ES-I3 (cell line): ENCODE data around the gene DMAP1.

Source experiments
- H3K36me3 ChIP-seq: 2 replicates; pipeline ENCODE4 v1.6.1; 2013; ENCODE audit warnings: mild to moderate bottlenecking, low read length, control low read depth, moderate library complexity; ENCODE audit not compliant: insufficient read depth
- H3K4me1 ChIP-seq: 2 replicates; pipeline ENCODE4 v1.6.1; 2013; ENCODE audit warnings: mild to moderate bottlenecking, control low read depth, low read length; ENCODE audit not compliant: insufficient read depth
- H3K9ac ChIP-seq: 2 replicates; pipeline ENCODE4 v1.6.1; 2013; ENCODE audit warnings: low read depth, mild to moderate bottlenecking, low read length, moderate library complexity
- H3K9me3 ChIP-seq: 2 replicates; pipeline ENCODE4 v1.6.1; 2013; ENCODE audit warnings: mild to moderate bottlenecking, low read length, moderate library complexity; ENCODE audit not compliant: control insufficient read depth, insufficient read depth

DMAP1 gene

DNA sequence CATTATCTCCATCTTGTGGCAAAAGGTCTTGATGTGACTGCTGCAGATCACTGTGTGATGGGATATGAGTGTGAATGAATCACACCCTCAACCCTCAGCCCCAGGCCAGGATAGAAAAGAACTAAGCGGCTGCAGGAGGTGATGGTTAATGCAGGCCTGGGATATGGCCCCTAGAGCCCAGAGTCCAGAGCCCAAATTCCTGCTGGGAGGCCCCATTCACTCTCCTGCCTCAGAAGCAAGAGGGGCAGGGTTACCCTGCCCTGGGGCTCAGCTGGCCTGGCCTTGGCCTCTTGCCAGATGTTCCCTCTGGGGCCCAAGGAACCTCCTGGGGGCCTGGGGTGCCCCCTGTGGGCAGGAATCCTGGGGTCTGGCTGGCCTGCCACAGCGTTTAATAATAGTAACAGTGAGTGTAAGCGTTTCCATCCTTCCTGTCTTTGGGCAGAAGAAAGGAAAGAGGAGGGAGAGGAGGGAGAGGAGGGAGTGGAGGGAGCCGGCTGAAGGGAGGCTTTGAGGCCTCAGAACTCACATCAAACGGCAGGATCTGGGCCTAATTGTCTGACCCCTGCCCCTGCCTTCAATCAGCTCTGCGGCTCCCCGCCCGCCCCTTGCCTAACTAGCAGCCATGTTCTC lies 26.2 kb downstream of the DMAP1 start:
- H3K9me3 ChIP-seq = no peaks in the 10 kb centered on the region
- H3K9ac ChIP-seq = no peak overlapping the region
- H3K36me3 ChIP-seq = no peaks in the 10 kb centered on the region
- H3K4me1 ChIP-seq = peaks cover 19% of the 10 kb centered on the region

DNA sequence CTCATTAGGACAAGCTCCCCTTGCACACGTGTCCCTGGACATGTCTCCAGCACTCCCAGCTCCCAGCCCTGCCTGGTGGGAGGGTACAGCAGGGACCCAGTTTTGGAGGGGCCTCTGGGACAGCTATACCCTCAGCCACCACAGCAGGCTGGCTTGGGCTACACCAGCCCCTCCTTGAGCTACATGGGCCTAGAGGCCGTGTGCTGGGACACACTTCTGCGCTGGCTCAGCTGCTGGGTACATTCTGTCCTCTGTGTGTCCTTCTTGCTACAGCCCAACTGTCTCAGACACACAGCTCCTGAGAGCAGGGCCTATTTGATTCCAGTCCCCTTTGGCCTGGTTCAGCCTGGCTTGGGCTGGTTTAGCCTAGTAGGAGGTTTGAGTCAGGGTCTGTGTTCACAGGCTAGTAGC lies 26.7 kb downstream of the DMAP1 start:
- H3K9me3 ChIP-seq = no peaks in the 10 kb centered on the region
- H3K36me3 ChIP-seq = no peaks in the 10 kb centered on the region
- peaks cover 19% of the 10 kb centered on the region for H3K4me1 ChIP-seq
- no peak overlapping the region for H3K9ac ChIP-seq

DNA sequence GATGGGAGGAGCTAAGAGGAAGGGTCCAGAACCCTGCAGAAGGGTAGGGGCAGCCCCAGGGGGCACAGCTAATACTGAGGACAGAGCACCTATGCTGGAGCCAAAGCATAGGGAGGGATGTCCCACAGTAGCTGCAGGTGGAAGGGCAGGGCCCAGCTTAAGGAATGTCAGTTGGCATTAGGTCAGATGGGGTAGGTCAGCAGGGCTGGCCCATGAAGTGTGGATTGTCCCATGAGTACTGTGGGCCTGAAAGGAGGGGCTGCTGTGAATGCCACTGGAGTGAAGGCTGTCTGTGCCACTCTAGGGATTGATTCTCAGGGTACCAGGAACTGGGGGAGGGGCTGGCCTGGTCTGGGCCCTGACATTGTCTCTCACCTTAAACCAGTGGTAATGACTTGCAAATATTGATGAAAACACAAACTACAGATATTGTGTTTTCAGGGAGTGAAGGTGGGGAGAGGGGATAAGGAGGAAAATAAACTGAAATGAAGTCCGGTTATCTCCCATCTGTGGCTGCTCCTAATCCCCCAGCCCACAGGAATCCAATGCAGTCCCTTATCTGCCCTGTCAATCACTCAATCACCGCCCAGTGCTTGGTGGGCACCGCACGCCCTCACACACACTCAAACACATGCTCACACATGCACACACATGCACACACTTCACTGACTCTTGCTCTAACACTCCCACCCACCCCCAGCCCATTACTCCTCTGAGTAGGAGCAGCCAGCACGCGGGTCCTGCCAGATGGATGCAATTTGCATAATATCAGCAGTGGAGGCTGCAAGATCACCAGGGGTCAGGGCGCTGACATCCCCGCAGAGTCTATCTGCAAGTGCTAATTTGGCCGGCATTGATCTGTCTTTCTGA lies 27.8 kb downstream of the DMAP1 start:
- H3K9ac ChIP-seq = no peak overlapping the region
- H3K36me3 ChIP-seq = no peaks in the 10 kb centered on the region
- peaks cover 19% of the 10 kb centered on the region for H3K4me1 ChIP-seq
- H3K9me3 ChIP-seq = no peaks in the 10 kb centered on the region

DNA sequence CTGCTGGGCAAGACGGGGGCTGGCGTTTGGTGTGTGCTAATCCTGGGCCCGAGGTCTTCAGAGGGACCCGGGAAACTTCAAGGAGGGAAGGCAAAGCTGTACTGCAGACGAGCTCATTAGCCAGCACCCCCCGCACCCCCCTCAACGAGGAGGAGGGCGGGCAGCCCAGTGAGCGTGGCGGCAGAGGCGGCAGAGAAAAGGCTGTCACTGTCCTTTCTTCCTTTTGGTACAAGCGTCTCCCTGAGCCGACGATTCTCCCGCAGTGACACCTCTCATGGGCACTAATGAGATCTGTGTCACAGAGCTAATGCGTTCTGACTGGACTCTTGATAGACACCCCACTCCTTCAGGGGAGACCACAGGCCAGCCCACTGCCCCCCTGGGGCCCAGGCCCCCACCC lies 29.5 kb downstream of the DMAP1 start:
- Histone ChIP-seq H3K9ac (no peak overlapping the region), H3K4me1 (peaks cover 19% of the 10 kb centered on the region), H3K9me3 (no peaks in the 10 kb centered on the region), H3K36me3 (no peaks in the 10 kb centered on the region)

DNA sequence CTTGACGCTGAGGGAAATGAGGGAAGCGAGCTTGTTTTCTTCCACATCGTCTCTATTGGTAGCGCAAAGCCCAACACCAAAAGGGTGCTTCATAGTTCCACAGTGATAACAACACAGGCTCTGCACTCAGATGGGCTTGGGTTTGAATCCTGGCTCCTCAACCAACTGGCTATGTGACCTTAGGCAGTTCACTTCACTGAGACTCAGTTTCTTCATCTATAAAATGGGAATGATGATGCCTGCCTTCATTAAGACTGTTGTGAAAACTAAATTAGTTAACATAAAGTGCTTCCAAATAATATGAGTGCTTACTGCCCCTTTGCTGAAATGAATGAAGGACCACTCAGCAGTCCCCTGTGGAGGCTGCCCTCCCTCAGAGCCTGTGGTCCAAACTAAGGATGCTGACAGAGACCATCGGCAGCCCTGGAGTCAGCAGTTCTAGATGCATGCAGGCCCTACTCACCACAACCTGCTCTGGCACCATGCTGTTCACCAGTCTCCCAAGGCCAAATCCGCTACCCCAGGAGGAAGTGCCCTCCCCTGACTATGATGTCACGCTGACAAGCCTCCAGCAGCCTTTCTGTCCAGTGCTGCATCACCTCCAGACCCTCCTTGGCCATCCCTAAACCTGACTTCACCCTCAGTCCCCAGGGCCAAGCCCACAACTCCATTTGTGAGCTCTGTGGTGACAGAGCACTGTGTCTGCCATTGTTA lies 30.7 kb downstream of the DMAP1 start:
- Histone ChIP-seq H3K9ac (no peak overlapping the region), H3K9me3 (no peaks in the 10 kb centered on the region), H3K36me3 (no peaks in the 10 kb centered on the region), H3K4me1 (peaks cover 14% of the 10 kb centered on the region)

DNA sequence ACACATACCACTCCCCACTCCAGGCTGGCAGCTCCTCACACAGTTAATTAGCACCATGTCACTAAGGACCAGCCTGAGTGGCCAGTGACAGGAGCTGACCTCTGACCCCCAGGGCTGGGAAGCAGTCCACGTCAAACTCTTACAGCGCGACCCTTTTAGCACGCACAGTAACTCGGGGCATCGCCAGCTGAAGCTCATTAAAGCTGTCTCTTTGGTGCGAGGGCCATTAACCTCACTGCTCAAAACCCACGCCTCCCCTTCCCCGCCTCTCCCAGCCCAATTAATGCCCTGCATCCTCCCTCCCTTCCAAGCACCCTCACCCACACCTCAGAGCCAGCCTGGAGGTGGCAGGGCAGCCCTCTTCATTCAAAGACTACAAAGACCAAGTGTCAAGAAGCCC lies 31.7 kb downstream of the DMAP1 start:
- no peak overlapping the region for H3K9ac ChIP-seq

DNA sequence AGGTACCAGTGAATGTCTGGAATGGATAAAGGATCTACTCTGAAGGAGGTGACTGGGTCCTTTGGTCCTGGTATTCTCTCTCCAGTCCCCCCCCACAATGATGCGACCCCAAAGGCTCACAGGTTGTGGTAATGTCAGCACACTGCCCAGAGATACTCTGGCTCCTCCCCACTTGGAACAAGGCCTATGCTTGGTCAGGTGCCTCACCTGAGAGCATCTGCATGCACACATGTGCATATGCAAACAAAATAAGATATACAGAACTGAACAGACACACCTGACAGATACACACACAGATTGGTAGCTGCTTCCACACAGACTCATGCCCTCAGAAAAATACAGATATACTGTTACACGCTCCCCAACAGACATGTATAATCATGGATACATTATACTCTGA lies 33.5 kb downstream of the DMAP1 start:
- H3K4me1 ChIP-seq = no peaks in the 10 kb centered on the region; the same call in 1 of the 2 replicates
- H3K9ac ChIP-seq = no peak overlapping the region
- H3K36me3 ChIP-seq = no peaks in the 10 kb centered on the region
- no peaks in the 10 kb centered on the region for H3K9me3 ChIP-seq

More for the DNA sequence above, 31.7 kb downstream of the DMAP1 start:
- Histone ChIP-seq H3K4me1 (peaks cover 4% of the 10 kb centered on the region), H3K36me3 (no peaks in the 10 kb centered on the region), H3K9me3 (no peaks in the 10 kb centered on the region)

DNA sequence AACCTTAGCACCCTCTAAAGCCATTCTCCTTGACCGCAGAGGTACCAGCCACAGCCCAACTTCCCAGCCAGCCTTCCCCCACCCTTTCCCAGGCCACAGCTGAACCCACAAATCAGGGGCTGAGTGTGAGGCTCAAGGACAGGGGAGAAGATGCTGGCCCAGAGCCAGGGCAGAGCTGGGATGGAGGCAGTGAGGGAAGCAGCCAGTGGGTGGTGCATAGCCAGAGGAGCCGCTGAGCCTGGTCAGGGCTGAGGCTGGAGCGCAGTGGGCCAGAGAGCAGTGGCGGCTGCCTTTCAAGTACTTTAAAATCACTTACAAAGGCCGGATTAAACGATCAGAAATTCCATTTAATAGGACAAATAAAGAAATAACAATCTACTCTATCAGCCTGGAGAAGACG lies 36.3 kb downstream of the DMAP1 start:
- Histone ChIP-seq H3K9ac (no peak overlapping the region), H3K36me3 (no peaks in the 10 kb centered on the region), H3K9me3 (no peaks in the 10 kb centered on the region), H3K4me1 (no peaks in the 10 kb centered on the region)

DNA sequence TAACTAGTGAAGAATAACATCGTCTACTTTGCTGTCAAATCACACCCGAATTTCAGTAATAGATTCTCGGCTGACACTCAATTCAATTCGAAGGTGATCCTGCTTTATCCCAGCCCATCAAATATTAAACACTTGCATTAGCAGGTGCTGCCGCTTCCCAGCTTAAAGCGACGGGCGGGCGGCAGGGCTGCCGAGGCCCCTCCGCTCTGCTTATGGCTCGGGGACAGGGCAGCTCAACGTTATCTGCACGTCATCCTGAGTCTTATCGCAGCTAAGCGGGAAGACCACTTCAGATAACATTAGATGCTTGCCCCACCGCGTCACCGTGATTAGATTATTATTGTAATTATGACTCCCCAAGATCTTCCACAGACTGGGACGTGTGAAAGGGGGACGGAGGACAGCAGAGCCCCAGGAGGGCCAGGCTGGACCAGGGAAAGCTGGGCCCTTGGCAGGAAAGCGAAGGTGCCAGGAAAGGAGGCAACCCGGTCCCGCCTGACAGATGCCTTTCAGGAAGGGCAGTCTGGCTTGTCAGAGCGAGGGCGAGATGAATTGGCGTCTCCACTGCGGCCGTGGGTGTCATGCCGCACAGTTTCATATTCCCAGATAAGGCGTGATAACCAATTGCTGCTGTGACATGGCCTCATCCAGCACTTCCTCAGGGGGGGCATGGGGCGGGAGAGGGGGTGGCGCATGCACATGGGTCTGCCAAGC lies 37.0 kb downstream of the DMAP1 start:
- Histone ChIP-seq H3K9me3 (no peaks in the 10 kb centered on the region), H3K4me1 (no peaks in the 10 kb centered on the region), H3K36me3 (no peaks in the 10 kb centered on the region), H3K9ac (no peak overlapping the region)

DNA sequence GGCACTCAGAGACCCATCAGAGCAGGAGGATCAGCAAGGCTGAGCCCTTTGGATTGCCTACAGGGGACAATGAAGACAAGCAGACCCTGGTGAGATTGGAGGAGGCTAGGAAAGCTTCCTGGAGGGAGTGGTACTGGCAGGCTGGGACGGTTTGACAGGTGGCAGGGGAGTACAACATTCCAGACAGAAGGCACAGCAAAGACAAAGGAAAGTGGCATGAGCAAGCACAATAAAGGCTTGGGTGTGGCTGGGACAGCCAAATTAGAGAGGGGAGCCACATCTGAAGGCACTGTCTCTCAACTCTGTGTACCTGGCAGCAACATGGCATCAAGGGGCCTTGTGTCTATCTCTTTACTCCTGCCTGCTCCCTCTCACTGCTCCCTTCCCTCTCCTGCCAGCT lies 38.2 kb downstream of the DMAP1 start:
- H3K9ac ChIP-seq = no peak overlapping the region
- no peaks in the 10 kb centered on the region for H3K4me1 ChIP-seq
- H3K36me3 ChIP-seq = no peaks in the 10 kb centered on the region
- H3K9me3 ChIP-seq = no peaks in the 10 kb centered on the region

DNA sequence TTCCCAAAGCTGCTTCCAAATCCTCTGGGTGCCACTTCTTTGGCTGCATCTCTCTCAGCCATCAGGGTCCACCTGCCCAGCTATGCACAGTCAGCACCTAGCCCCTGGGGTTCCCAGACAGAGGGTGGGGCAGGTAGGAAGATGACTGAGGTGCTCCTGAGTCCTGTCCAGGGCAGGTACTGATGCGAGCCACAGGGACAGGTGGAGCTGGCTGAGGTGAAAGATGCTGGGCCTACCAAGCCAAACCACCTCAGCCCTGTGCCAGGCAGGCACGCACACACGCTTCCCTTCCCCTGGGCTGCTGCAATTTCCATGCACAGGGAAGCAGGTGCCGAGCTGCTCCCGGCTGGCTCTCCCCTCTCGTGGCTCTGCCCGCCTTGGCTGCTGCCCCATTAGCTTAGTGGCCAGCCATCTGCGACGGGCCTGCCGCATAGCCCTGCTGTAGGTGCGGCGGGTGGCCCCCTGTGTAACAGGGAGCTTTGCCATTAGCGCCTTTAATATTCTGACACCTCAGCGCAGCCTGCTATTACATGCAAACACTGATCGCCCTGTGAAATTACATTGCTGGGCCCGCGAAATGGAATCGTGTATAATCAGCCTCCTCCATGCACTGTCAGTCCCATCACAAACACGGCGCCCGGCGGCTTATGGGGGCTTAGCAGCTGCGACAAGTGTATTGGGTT lies 38.9 kb downstream of the DMAP1 start:
- Histone ChIP-seq H3K9ac (no peak overlapping the region), H3K4me1 (no peaks in the 10 kb centered on the region), H3K9me3 (no peaks in the 10 kb centered on the region), H3K36me3 (no peaks in the 10 kb centered on the region)

DNA sequence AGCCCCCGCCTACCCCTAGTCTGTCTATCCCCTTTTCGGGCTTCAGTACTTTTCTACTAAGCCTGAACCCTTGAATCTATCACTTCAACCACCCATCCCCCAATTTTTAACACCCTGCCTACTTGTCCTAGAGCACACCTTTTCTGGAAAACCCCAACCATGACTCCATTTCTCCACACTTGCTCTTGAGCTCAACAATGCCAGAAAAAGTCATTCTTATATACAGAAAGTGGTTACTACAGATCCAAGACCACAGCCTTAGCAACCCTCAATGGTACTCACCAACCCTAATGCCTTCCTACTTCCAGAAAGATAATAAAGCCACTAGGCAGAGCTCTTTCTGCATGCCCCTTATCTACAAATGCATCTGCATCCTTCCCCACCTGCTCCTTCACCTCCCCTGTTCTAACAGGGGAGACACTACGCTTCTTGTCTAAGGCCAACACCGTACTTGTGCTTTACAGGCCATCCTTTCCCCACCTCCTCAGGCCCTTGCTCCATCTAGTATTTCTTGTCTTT lies 41.2 kb downstream of the DMAP1 start:
- Histone ChIP-seq H3K9ac (no peak overlapping the region), H3K9me3 (no peaks in the 10 kb centered on the region), H3K36me3 (no peaks in the 10 kb centered on the region), H3K4me1 (no peaks in the 10 kb centered on the region)

DNA sequence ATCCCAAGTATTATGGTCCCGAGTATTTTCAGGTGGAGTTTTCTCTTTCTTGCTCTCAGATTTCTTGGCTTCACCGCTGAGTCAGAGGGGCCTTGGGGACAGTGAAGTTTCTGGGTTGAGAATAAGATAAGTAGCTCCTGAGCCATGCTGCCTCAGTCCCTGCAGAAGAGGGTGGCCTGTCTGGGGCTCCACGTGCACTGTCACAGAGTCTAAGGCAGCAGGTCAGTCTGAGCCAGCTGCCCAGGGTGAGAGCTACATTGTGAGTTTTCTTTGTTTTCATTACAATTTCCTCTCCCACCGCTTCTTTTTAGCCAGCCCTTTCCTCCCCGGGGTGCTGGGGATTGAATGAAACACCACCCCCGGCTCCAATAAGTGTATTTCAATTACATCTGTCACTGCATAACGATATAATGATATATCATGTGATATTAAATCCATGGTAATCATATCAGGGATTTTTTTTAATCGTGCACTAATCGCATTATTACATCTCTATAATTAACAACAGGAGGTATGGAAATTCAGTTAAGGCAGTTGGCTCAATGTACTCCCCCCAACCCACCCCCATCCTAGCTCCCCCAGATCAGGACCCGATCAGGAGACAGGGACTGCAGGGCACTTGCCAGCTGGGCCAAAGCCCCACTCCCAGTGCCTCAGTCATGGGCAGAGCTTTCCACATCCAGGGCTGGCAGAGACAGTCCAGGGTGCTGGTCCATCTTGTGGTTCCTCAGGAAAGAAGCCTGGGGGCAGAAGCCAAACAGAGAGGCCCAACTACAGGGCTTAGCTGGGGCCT lies 43.7 kb downstream of the DMAP1 start:
- Histone ChIP-seq H3K9ac (no peak overlapping the region), H3K4me1 (peaks cover 16% of the 10 kb centered on the region), H3K36me3 (no peaks in the 10 kb centered on the region; the same call in 1 of the 2 replicates), H3K9me3 (no peaks in the 10 kb centered on the region)
